Measurements from ENCODE around the gene ECPAS.

DNA sequence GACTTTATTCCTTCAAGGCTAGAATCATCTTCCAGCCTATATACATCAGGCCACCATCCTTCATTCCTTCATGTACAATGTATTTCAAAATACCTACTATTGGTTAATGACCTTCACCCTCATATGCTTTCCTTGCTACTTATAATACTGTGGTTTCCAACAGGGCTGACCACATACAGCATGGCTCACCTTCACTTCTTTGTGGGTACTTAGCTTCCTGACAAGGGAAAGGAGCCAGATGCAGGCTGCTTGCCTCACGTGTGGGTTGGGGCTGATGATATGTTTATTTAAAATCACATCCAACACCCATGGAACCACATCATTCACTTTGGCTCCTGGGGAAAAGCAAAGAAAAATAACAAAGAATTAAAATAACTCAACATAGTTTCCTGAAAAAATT lies 90.2 kb downstream of the ECPAS start:
- TF ChIP-seq GATA2 (IDR thresholded peaks at IDR 0.05; ENCODE audit: low read depth, low read length) (no peak), GATA3 (IDR thresholded peaks at IDR 0.05; ENCODE audit: low read depth, low read length) (no peak)

All from SH-SY5Y (cell line).